OCI-LY1 (cell line): Measurements from ENCODE around the gene MIER1.

Source experiments
- CTCF ChIP-seq: fragments of 200-600 bp; sonication (generic), shearing (Covaris generic); IDR thresholded peaks from 2 replicates; pipeline ENCODE4 v1.5.1; 2017; ENCODE audit warnings: mild to moderate bottlenecking, antibody characterized with exemption, low read length, moderate library complexity, mixed read lengths
- EZH2 ChIP-seq: fragments of 200-600 bp; sonication (generic), shearing (Covaris generic); IDR thresholded peaks from 2 replicates; pipeline ENCODE4 v1.8.0; 2017; ENCODE audit warnings: borderline replicate concordance, mixed run types, mild to moderate bottlenecking, antibody characterized with exemption, low read length, moderate library complexity, mixed read lengths

- no peak for TF ChIP-seq CTCF
- no peak for TF ChIP-seq EZH2
These were observed 68.3 kb downstream of the MIER1 start for GRCh38 chr1:66993076-66993475.
